GM23338 (cell line): ENCODE results near the gene PLCG2. TPM values are rescaled to one million over a fixed set of nuclear protein-coding genes. Genes with fewer than 3 reads are reported as not detected.

ENCODE experiments used
- ATAC-seq: fragments of 200-7000 bp; cut with Tn5 transposase; 3 replicates; pipeline ENCODE4 v1.9.1; 2020
- DNase-seq: peaks from one replicate; pipeline ENCODE4 v3.0.0-alpha.2; 2015; ENCODE audit warnings: low spot score
- H2AFZ ChIP-seq: fragments of 200-600 bp; sonication (generic); 2 replicates; pipeline ENCODE4 v1.8.0; 2016; ENCODE audit warnings: antibody characterized with exemption, mild to moderate bottlenecking, moderate library complexity
- H3F3A ChIP-seq: fragments of 200-600 bp; sonication (generic); replicated peaks from 2 replicates; pipeline ENCODE4 v1.8.0; 2017; ENCODE audit warnings: antibody characterized with exemption, mixed run types, low read depth
- H3K27ac ChIP-seq: fragments of 200-600 bp; sonication (generic); 2 replicates; pipeline ENCODE4 v1.6.1; 2016; ENCODE audit warnings: low read depth
- H3K27me3 ChIP-seq: fragments of 200-600 bp; sonication (generic); 2 replicates; pipeline ENCODE4 v1.8.0; 2016; ENCODE audit warnings: mild to moderate bottlenecking, mixed run types, moderate library complexity; ENCODE audit not compliant: insufficient read depth
- H3K36me3 ChIP-seq: fragments of 200-600 bp; sonication (generic); 2 replicates; pipeline ENCODE4 v1.8.0; 2016; ENCODE audit warnings: mild to moderate bottlenecking; ENCODE audit not compliant: insufficient read depth
- H3K4me1 ChIP-seq: fragments of 200-600 bp; sonication (generic); 2 replicates; pipeline ENCODE4 v1.8.0; 2016; ENCODE audit warnings: mild to moderate bottlenecking, moderate library complexity; ENCODE audit not compliant: insufficient read depth
- H3K4me2 ChIP-seq: fragments of 200-600 bp; sonication (generic); 2 replicates; pipeline ENCODE4 v1.7.1; 2017; ENCODE audit warnings: mixed run types
- H3K4me3 ChIP-seq: fragments of 200-600 bp; sonication (generic); 2 replicates; pipeline ENCODE4 v1.6.1; 2016; ENCODE audit warnings: mixed run types
- H3K79me2 ChIP-seq: fragments of 200-600 bp; sonication (generic); replicated peaks from 2 replicates; pipeline ENCODE4 v1.8.0; 2017; ENCODE audit warnings: mild to moderate bottlenecking; ENCODE audit not compliant: insufficient read depth
- H3K9me2 ChIP-seq: fragments of 200-600 bp; sonication (generic); 2 replicates; pipeline ENCODE4 v1.8.0; 2017; ENCODE audit not compliant: insufficient read depth
- H4K20me1 ChIP-seq: fragments of 200-600 bp; sonication (generic); replicated peaks from 2 replicates; pipeline ENCODE4 v1.8.0; 2017; ENCODE audit warnings: mild to moderate bottlenecking; ENCODE audit not compliant: insufficient read depth
- H3K27ac Mint-ChIP-seq: 2 replicates; pipeline ENCODE4 v1.8.0; 2020; ENCODE audit warnings: inconsistent platforms, mild to moderate bottlenecking, moderate library complexity, mixed read lengths
- H3K27me3 Mint-ChIP-seq: 3 replicates; pipeline ENCODE4 v1.8.0; 2022; ENCODE audit warnings: low read depth, mild to moderate bottlenecking, moderate library complexity, mixed read lengths, inconsistent platforms; ENCODE audit not compliant: insufficient read depth, poor library complexity
- H3K36me3 Mint-ChIP-seq: 3 replicates; pipeline ENCODE4 v1.8.0; 2021; ENCODE audit warnings: low read depth, mild to moderate bottlenecking, inconsistent platforms, moderate library complexity, mixed read lengths
- H3K4me1 Mint-ChIP-seq: 3 replicates; pipeline ENCODE4 v1.8.0; 2020; ENCODE audit warnings: mild to moderate bottlenecking, inconsistent platforms, mixed read lengths
- H3K4me3 Mint-ChIP-seq: 3 replicates; pipeline ENCODE4 v1.8.0; 2021; ENCODE audit warnings: moderate library complexity, mild to moderate bottlenecking, inconsistent platforms, mixed read lengths
- H3K9me3 Mint-ChIP-seq: 3 replicates; pipeline ENCODE4 v1.8.0; 2020; ENCODE audit warnings: moderate library complexity, mild to moderate bottlenecking, inconsistent platforms, mixed read lengths
- CREB1 ChIP-seq: fragments of 250-450 bp; sonication (Bioruptor Pico); IDR thresholded peaks from 2 replicates; pipeline ENCODE4 v1.5.0; 2020; ENCODE audit warnings: low read depth, mild to moderate bottlenecking, moderate library complexity
- CTCF ChIP-seq, 2 experiments: fragments of 200-600 bp in 1 of 2; sonication (generic) in 1 of 2; conservative IDR thresholded peaks; 2 replicates each; pipeline versions ENCODE4 v1.5.1 to v1.6.1; 2016 to 2017; ENCODE audit warnings: antibody characterized with exemption in 2 of 2, low read depth in 2 of 2, mild to moderate bottlenecking in 2 of 2, moderate library complexity in 1 of 2
- ETS1 ChIP-seq: IDR thresholded peaks from 2 replicates; pipeline ENCODE4 v1.6.1; 2016; ENCODE audit warnings: antibody characterized with exemption
- EZH2phosphoT487 ChIP-seq: fragments of 200-600 bp; sonication (generic); IDR thresholded peaks from one replicate; pipeline ENCODE4 v1.8.1; 2018; ENCODE audit warnings: antibody characterized with exemption; ENCODE audit not compliant: unreplicated experiment
- JUNB ChIP-seq: IDR thresholded peaks from one replicate; pipeline ENCODE4 v1.6.1; 2016; ENCODE audit warnings: antibody characterized with exemption; ENCODE audit not compliant: unreplicated experiment
- NANOG ChIP-seq: IDR thresholded peaks from 2 replicates; pipeline ENCODE4 v1.6.1; 2016; ENCODE audit warnings: antibody characterized with exemption, borderline replicate concordance
- REST ChIP-seq: IDR thresholded peaks from one replicate; pipeline ENCODE4 v1.6.1; 2018; ENCODE audit warnings: antibody characterized with exemption; ENCODE audit not compliant: unreplicated experiment
- ZNF114 ChIP-seq: fragments of 250-450 bp; sonication (Bioruptor Pico); IDR thresholded peaks from 2 replicates; pipeline ENCODE4 v1.5.0; 2020; ENCODE audit warnings: mild to moderate bottlenecking, moderate library complexity
- ZNF331 ChIP-seq: fragments of 250-450 bp; sonication (Bioruptor Pico); IDR thresholded peaks from 2 replicates; pipeline ENCODE4 v1.5.0; 2020; ENCODE audit warnings: low read depth, mild to moderate bottlenecking, moderate library complexity
- ZNF462 ChIP-seq: fragments of 250-450 bp; sonication (Bioruptor Pico); IDR thresholded peaks from 2 replicates; pipeline ENCODE4 v1.5.0; 2020; ENCODE audit warnings: mild to moderate bottlenecking, moderate library complexity
- polyA plus RNA-seq: library from polyadenylated mRNA; unstranded; fragments of >200 nt; fragmentation: Nextera tagmentation; extraction: Ambion mirVana; gene quantifications from 2 replicates; pipeline ENCODE4 v1.2.1, GENCODE V29; 2016
- total RNA-seq: library from RNA; depleted of rRNA; stranded (reverse); fragments of >200 nt; shearing (Covaris generic); gene quantifications from 2 replicates; pipeline ENCODE4 v1.2.3, GENCODE V29; 2014

PLCG2 gene
- total and polyA plus RNA-seq, 2 experiments from 2014 or later = 2.4 to 5.9 TPM

- Mint-ChIP-seq H3K9me3 (peaks cover 7% of the 10 kb centered on the region; the same call in 2 of the 3 replicates), H3K4me3 (no peak overlapping the region), H3K27me3 (peaks cover 5% of the 10 kb centered on the region), H3K36me3 (no peaks in the 10 kb centered on the region), H3K4me1 (peaks cover 7% of the 10 kb centered on the region; the same call in 1 of the 3 replicates), H3K27ac (0 out of 2 replicates have a peak overlapping the region, but pooled peaks have one; percentile 53)
- no peak overlapping the region for H3K4me2 ChIP-seq
- H2AFZ ChIP-seq = no peak overlapping the region
- DNase-seq (no peak), ATAC-seq (no peak)
- H3K9me2 ChIP-seq = peaks cover 3% of the 10 kb centered on the region; the same call in 1 of the 2 replicates
- no peak overlapping the region for H3K4me3 ChIP-seq
- H4K20me1 ChIP-seq = no peaks in the 10 kb centered on the region
- no peak overlapping the region for H3K27ac ChIP-seq
- no peaks in the 10 kb centered on the region for H3K27me3 ChIP-seq
- no peaks in the 10 kb centered on the region for H3F3A ChIP-seq
- H3K36me3 ChIP-seq = no peaks in the 10 kb centered on the region; the same call in 1 of the 2 replicates
- TF ChIP-seq ETS1 (no peak), ZNF331 (CRISPR knock-in tag) (no peak), CREB1 (no peak), ZNF114 (CRISPR knock-in tag) (no peak), CTCF (conservative IDR thresholded peaks at IDR 0.05; ENCODE audit: low read depth in 2 of 2) (no peak), REST (no peak), ZNF462 (CRISPR knock-in tag) (no peak), JUNB (no peak), NANOG (no peak), EZH2phosphoT487 (no peak)
- no peaks in the 10 kb centered on the region for H3K79me2 ChIP-seq
- no peaks in the 10 kb centered on the region for H3K4me1 ChIP-seq
Measured at GRCh38 chr16:81808933-81809480, 29.9 kb downstream of the PLCG2 start.
